ENCODE results near the gene HSF5. TPM values are rescaled to one million over a fixed set of nuclear protein-coding genes. Genes with fewer than 3 reads are reported as not detected.
A peak's percentile ranks its signal among the peaks of the same experiment; 100 is the strongest.

The HSF5 gene
- total and polyA plus RNA-seq, 2 of the 13 experiments (the other 11 are each of a cell fraction or from before 2014, with no cell fraction given): not detected

DNA sequence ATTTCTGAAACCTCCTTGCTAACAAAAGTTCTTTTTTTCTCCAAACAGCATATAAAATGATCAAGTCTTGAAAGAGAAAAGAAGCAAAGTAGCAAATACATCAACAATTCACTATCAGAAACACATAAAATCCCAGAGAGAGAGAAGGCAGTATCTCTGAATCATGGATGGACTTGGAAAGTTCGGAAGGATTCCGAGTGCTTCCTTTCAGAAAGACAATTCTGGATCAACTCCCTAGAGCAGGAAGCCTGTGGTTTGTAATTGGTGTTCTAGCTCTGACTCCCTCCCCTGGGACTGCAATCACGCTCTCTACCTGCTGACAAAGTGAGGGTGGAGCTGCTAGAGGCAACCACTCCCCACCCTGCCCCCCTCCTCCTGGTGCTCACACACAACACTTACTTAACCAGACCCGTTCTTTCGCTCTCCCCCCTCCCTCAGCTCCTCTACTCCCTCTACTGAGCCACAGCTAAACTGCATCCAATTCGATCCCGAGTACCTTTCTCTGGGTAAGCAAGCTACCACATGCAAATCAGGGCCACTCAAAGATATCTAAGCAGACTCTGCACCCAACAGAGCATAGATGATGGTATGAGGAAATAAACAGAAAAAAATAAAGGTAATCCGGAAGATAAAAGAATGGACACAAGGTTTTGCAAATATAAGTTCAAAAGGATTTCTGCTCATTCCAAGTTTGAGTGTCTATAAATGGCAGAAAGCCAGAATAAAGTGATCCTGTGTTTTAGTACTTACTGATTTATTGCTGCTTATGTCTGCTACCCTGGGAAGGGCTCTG, 70.7 kb downstream of the HSF5 start, which contains the start of gene RNF43 (continued):
- peak; percentile 89 for TF ChIP-seq BORCS8-MEF2B (CRISPR knock-in tag; IDR thresholded peaks at IDR 0.05)
- TF ChIP-seq ZNF446 (CRISPR knock-in tag; IDR thresholded peaks at IDR 0.05): no peak
- no peak for TF ChIP-seq ZBTB40 (IDR thresholded peaks at IDR 0.05)
- peak; percentile 80; the same call in 1 of the 2 replicates for TF ChIP-seq ZBTB40 (CRISPR knock-in tag; IDR thresholded peaks at IDR 0.05)
- peak; percentile 57 for TF ChIP-seq CCAR2 (optimal IDR thresholded peaks at IDR 0.05; ENCODE audit: low read depth, low read length)
- peak; percentile 75; the same call in 1 of the 2 replicates for TF ChIP-seq ZNF230 (CRISPR knock-in tag; IDR thresholded peaks at IDR 0.05)
- no peak for TF ChIP-seq ZNF10 (CRISPR knock-in tag; IDR thresholded peaks at IDR 0.05; ENCODE audit: borderline replicate concordance, low read depth)
- TF ChIP-seq HHEX (CRISPR knock-in tag; IDR thresholded peaks at IDR 0.05): peak; percentile 24; the same call in 1 of the 2 replicates
- TF ChIP-seq ZKSCAN1 (IDR thresholded peaks at IDR 0.05; ENCODE audit: low read length): 0 out of 2 replicates have a peak, but pooled peaks have one; percentile 33
- peak; percentile 97 for TF ChIP-seq TFE3 (CRISPR knock-in tag; IDR thresholded peaks at IDR 0.05)
- no peak for TF ChIP-seq SRSF9 (IDR thresholded peaks at IDR 0.05; ENCODE audit: borderline replicate concordance, insufficient read depth, low read depth, low read length, poor library complexity, severe bottlenecking)
- TF ChIP-seq MAFG (CRISPR knock-in tag; IDR thresholded peaks at IDR 0.05): no peak
- peak; percentile 93 for TF ChIP-seq TBX2 (CRISPR knock-in tag; IDR thresholded peaks at IDR 0.05; ENCODE audit: borderline replicate concordance)
- no peak for TF ChIP-seq ADNP (CRISPR knock-in tag; IDR thresholded peaks at IDR 0.05)
- TF ChIP-seq NAIF1 (CRISPR knock-in tag; IDR thresholded peaks at IDR 0.05; ENCODE audit: borderline replicate concordance): no peak; the same call in 1 of the 2 replicates
- no peak for TF ChIP-seq CERS6 (CRISPR knock-in tag; IDR thresholded peaks at IDR 0.05)
- TF ChIP-seq ZNF451 (CRISPR knock-in tag; IDR thresholded peaks at IDR 0.05): peak; percentile 81; the same call in 1 of the 2 replicates
- no peak for TF ChIP-seq KDM1A (CRISPR knock-in tag; IDR thresholded peaks at IDR 0.05)

Measured in HepG2 (cell line).